ENCODE measurements around the gene ZMYM1.

GRCh38 chr1:35043498-35043897 is 35.7 kb upstream of the ZMYM1 start:
- no peak for TF ChIP-seq PATZ1 (CRISPR knock-in tag; IDR thresholded peaks at IDR 0.05; ENCODE audit: borderline replicate concordance)
- no peak for TF ChIP-seq POU6F1 (CRISPR knock-in tag; IDR thresholded peaks at IDR 0.05; ENCODE audit: borderline replicate concordance, low read depth)
- no peak for TF ChIP-seq ZNF70 (CRISPR knock-in tag; IDR thresholded peaks at IDR 0.05)
